LHCN-M2 (cell line): ENCODE measurements around the gene MYLIP. TPM values are rescaled to one million over a fixed set of nuclear protein-coding genes. Genes with fewer than 3 reads are reported as not detected.

Source experiments
- total RNA-seq: library from RNA; depleted of rRNA; stranded (reverse); fragments of >200 nt; gene quantifications from 2 replicates; pipeline ENCODE4 v1.2.3, GENCODE V29; 2014; rRNA removed

MYLIP gene
- total RNA-seq, 1 experiment from 2014 or later, result 9.1 TPM

Other genes starting within 250 kb of the MYLIP start
- 4.9 and 6.0 TPM in 2 replicates for gene GMPR, start 109.5 kb downstream of the MYLIP start, total RNA-seq